GM12878 (cell line): ENCODE measurements around the gene SDCCAG8. TPM values are rescaled to one million over a fixed set of nuclear protein-coding genes. Genes with fewer than 3 reads are reported as not detected.

ENCODE experiments used
- ATAC-seq: fragments of 200-7000 bp; cut with Tn5 transposase; 3 replicates; pipeline ENCODE4 v1.9.1; 2020; ENCODE audit warnings: mild to moderate bottlenecking, moderate library complexity
- BruUV-seq: library from RNA; stranded (reverse); fragments of 400-500 nt; replicated peaks from 2 replicates; lab custom pipeline; 2021; lab: Mats Ljungman, UMichigan
- CTCF ChIA-PET: fragments of 300-600 bp; sonication (Branson Sonifier 250); formaldehyde crosslinking; extraction: SDS; loops from one replicate; lab custom pipeline; 2021; ENCODE audit warnings: inconsistent platforms; lab: Yijun Ruan, JAX
- POLR2A ChIA-PET: fragments of 350-600 bp; formaldehyde crosslinking; extraction: SDS; loops from one replicate; lab custom pipeline; 2021; ENCODE audit warnings: inconsistent platforms; lab: Charles Lee
- RAD21 ChIA-PET: fragments of 300-600 bp; sonication (Branson Sonifier 250); formaldehyde crosslinking; loops from one replicate; lab custom pipeline; 2023; ENCODE audit warnings: antibody characterized with exemption; ENCODE audit not compliant: unreplicated experiment; lab: Charles Lee
- SMC1A ChIA-PET: fragments of 300-600 bp; sonication (Branson Sonifier 250); formaldehyde crosslinking; loops from one replicate; lab custom pipeline; 2023; ENCODE audit not compliant: unreplicated experiment, uncharacterized antibody; lab: Charles Lee
- DNase-seq: peaks from one replicate; pipeline ENCODE4 v3.0.0-alpha.2; 2011; ENCODE audit warnings: low read depth, low spot score
- FAIRE-seq: peaks from 3 replicates; lab custom pipeline; 2011; peaks lifted over from hg19 to GRCh38; lab: Jason Lieb, UNC
- H2AFZ ChIP-seq: 2 replicates; pipeline ENCODE4 v1.6.0; 2011; ENCODE audit warnings: low read depth, low read length, control low read depth; ENCODE audit not compliant: control insufficient read depth
- H3K27ac ChIP-seq: 2 replicates; pipeline ENCODE4 v1.5.1; 2011; ENCODE audit warnings: control low read depth; ENCODE audit not compliant: control insufficient read depth, insufficient read depth
- H3K27me3 ChIP-seq, 2 experiments: replicated peaks in 1 of 2; 2 replicates each; pipeline versions ENCODE4 v1.6.0 to v1.6.1; 2011; ENCODE audit warnings: low read length in 1 of 2; ENCODE audit not compliant: control insufficient read depth in 2 of 2, insufficient read depth in 2 of 2
- H3K36me3 ChIP-seq, 2 experiments: 2 replicates each; pipeline ENCODE4 v1.5.1; 2011; ENCODE audit warnings: low read length in 1 of 2; ENCODE audit not compliant: control insufficient read depth in 2 of 2, insufficient read depth in 2 of 2
- H3K4me1 ChIP-seq: 2 replicates; pipeline ENCODE4 v1.6.1; 2011; ENCODE audit warnings: mild to moderate bottlenecking, low read length, moderate library complexity, mixed read lengths; ENCODE audit not compliant: control insufficient read depth, insufficient read depth
- H3K4me2 ChIP-seq: 2 replicates; pipeline ENCODE4 v1.6.0; 2011; ENCODE audit warnings: control low read depth; ENCODE audit not compliant: control insufficient read depth, insufficient read depth
- H3K4me3 ChIP-seq: fragments of 200-600 bp; sonication (generic); 2 replicates; pipeline ENCODE4 v1.5.1; 2016
- H3K79me2 ChIP-seq: 2 replicates; pipeline ENCODE4 v1.6.0; 2011; ENCODE audit warnings: low read length; ENCODE audit not compliant: control insufficient read depth, insufficient read depth
- H3K9ac ChIP-seq: 2 replicates; pipeline ENCODE4 v1.8.0; 2011; ENCODE audit warnings: low read length, control low read depth, mixed read lengths; ENCODE audit not compliant: control insufficient read depth, insufficient read depth
- H3K9me3 ChIP-seq: replicated peaks from 3 replicates; pipeline ENCODE4 v1.5.1; 2011; ENCODE audit warnings: mild to moderate bottlenecking, low read length; ENCODE audit not compliant: control insufficient read depth, insufficient read depth
- H4K20me1 ChIP-seq: 2 replicates; pipeline ENCODE4 v1.6.0; 2011; ENCODE audit not compliant: control insufficient read depth, insufficient read depth
- JUND ChIP-seq: IDR thresholded peaks from 2 replicates; pipeline ENCODE4 v1.6.1; 2012; ENCODE audit warnings: low read depth, mild to moderate bottlenecking, low read length, improper control_type of control experiment, moderate library complexity
- MEF2A ChIP-seq: IDR thresholded peaks from 2 replicates; pipeline ENCODE4 v1.6.1; 2011; ENCODE audit warnings: low read depth, mild to moderate bottlenecking, low read length, moderate library complexity; ENCODE audit not compliant: insufficient read depth
- NFXL1 ChIP-seq: fragments of 450-650 bp; IDR thresholded peaks from 2 replicates; pipeline ENCODE4 v1.6.1; 2017; ENCODE audit warnings: antibody characterized with exemption, mild to moderate bottlenecking, borderline replicate concordance
- NR2F1 ChIP-seq: fragments of 450-650 bp; conservative IDR thresholded peaks from 2 replicates; pipeline ENCODE4 v1.6.1; 2017; ENCODE audit warnings: mild to moderate bottlenecking
- SMAD1 ChIP-seq: fragments of 450-650 bp; IDR thresholded peaks from 2 replicates; pipeline ENCODE4 v1.6.1; 2018; ENCODE audit warnings: mild to moderate bottlenecking, low read depth; ENCODE audit not compliant: partially characterized antibody
- WGBS: methylation state at CpG from one replicate; pipeline ENCODE4 v1.1.6; 2016; ENCODE audit warnings: low lambda C conversion rate; ENCODE audit not compliant: insufficient replicate concordance, insufficient coverage; ENCODE audit errors: missing lambda C conversion rate; 5-methylcytosine and 5-hydroxymethylcytosine counted together
- in situ Hi-C: fragments of 300-500 bp; cut with MboI; formaldehyde crosslinking; loops from 9 replicates; pipeline ENCODE4 v1.14.3; 2018; ENCODE audit warnings: mixed read lengths
- intact Hi-C: fragments of 100-400 bp; cut with micrococcal nuclease; formaldehyde crosslinking; loops from one replicate; pipeline ENCODE4 v1.14.2; 2022; ENCODE audit not compliant: unreplicated experiment
- polyA plus RNA-seq, 11 experiments: library from polyadenylated mRNA; depleted of rRNA in 4 of 11; unstranded in 6 of 11; stranded (reverse) in 5 of 11; fragments of >200 nt; fragmentation: Nextera tagmentation in 4 of 11; fragmentation: Illumina TruSeq in 1 of 11; extraction: Ambion mirVana in 4 of 11; extraction: Trizol in 1 of 11; gene quantifications; 1 replicate in 1 of 11; 2 replicates in 10 of 11; pipeline versions ENCODE4 v1.2.1 to v1.2.3, GENCODE V29; 2011 to 2016; ENCODE audit warnings: inconsistent platforms in 2 of 11, missing spikeins in 2 of 11, low read depth in 1 of 11
- total RNA-seq, 4 experiments: library from RNA; depleted of rRNA in 3 of 4; stranded (reverse); fragments of >200 nt in 3 of 4; fragmentation: Illumina TruSeq in 1 of 4; extraction: Trizol in 1 of 4; gene quantifications; 2 replicates each; pipeline versions ENCODE4 v1.2.1 to v1.2.3, GENCODE V29; 2013 to 2021
- TF ChIP-seq, protein P1 (sequence below): IDR thresholded peaks from 2 replicates; pipeline ENCODE4 v1.6.1; 2011; ENCODE audit warnings: low read depth, low read length, improper control_type of control experiment, borderline replicate concordance
- TF ChIP-seq, protein P2 (sequence below): IDR thresholded peaks from 2 replicates; pipeline ENCODE4 v1.6.1; 2011; ENCODE audit warnings: low read depth, mild to moderate bottlenecking, low read length, moderate library complexity, borderline replicate concordance; ENCODE audit errors: extremely low read depth
- TF ChIP-seq, protein P3 (sequence below): fragments of 150-350 bp; IDR thresholded peaks from 2 replicates; pipeline ENCODE4 v1.6.1; 2016; ENCODE audit warnings: low read depth, low read length
- TF ChIP-seq, protein P4 (sequence below): fragments of 450-650 bp; formaldehyde crosslinking; IDR thresholded peaks from 2 replicates; pipeline ENCODE4 v1.4.0; 2022; ENCODE audit warnings: mild to moderate bottlenecking, moderate library complexity
- TF ChIP-seq, protein P5 (sequence below): fragments of 450-650 bp; formaldehyde crosslinking; IDR thresholded peaks from 2 replicates; pipeline ENCODE4 v1.5.0; 2022; ENCODE audit warnings: mild to moderate bottlenecking, missing genetic modification characterization

The SDCCAG8 gene
- total and polyA plus RNA-seq, 10 of the 15 experiments (the other 5 are each of a cell fraction or from before 2014, with no cell fraction given) = 15.0 to 25.6 (median 20.6) TPM

DNA sequence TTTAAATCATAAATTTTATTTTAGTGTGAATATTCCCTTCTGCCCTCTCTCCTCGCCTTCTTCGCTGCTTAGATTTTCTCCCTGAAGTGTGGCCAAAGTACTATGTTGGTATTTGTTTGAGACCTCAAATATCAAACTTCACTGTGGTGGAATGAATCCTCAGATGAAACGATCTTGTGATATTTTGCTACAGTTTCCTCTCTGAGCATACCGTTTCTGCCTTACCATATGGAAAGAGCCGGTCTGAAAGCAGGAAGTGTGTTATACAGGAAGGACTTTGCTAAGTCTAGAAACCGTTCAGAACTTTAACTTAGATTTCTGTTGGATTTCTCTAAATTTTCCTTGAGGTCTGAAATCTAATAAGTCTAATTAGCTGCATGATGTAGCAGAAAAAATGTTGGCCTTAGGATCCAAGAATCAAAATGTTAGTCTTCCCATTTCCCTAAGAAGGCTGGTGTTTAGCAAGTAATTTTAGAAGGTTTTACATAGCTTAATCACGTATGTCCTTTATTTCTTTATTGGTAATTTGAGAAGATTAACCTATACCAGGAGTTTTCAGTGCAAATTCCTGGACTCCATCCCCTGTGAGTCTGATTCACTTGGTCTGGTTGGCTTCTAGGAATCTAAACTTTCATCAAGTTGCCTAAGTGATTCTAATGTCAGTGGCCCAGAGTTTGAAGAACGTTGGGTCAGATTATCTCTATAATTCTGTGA lies 30.7 kb downstream of the SDCCAG8 start:
- RAD21 ChIA-PET = interaction anchor here (1.5 kb wide), 1 partner anchor 27 kb away, joined by 5 read pairs; no protein-coding TSS in a partner anchor
- Histone ChIP-seq H3K27ac (no peak overlapping the region), H3K9me3 (no peaks in the 10 kb centered on the region), H3K4me3 (no peak overlapping the region), H2AFZ (no peak overlapping the region), H3K79me2 (no peaks in the 10 kb centered on the region), H3K36me3 (peaks cover 0 to 5% of the 10 kb centered on the region in 2 experiments; a peak in 1 of 4 replicates), H3K9ac (no peak overlapping the region), H4K20me1 (no peaks in the 10 kb centered on the region), H3K4me1 (peaks cover 13% of the 10 kb centered on the region), H3K27me3 (no peaks in the 10 kb centered on the region), H3K4me2 (peak overlapping the region; percentile 33; the same call in 1 of the 2 replicates)
- in situ Hi-C loops (no loop called here), intact Hi-C loops (no loop called here)
- WGBS = 83% methylated on average over 8 of the region's 8 CpGs
- no TSS peak for BruUV-seq
- SMC1A ChIA-PET = interaction anchor here (1.0 to 3.1 kb wide), 2 partner anchors 27 to 70 kb away, joined by 3 to 12 read pairs; no protein-coding TSS in a partner anchor
- DNase-seq (no peak), ATAC-seq (no peak), FAIRE-seq (no peak)
- CTCF ChIA-PET = interaction anchor here (0.6 to 1.4 kb wide), 3 partner anchors 13 to 31 kb away, joined by 3 to 4 read pairs (median 3); partner anchors contain the start of gene SDCCAG8
- POLR2A ChIA-PET = interaction anchor here (0.6 to 0.7 kb wide), 2 partner anchors 13 to 352 kb away, joined by 3 read pairs; no protein-coding TSS in a partner anchor
- TF ChIP-seq, protein P1, sequence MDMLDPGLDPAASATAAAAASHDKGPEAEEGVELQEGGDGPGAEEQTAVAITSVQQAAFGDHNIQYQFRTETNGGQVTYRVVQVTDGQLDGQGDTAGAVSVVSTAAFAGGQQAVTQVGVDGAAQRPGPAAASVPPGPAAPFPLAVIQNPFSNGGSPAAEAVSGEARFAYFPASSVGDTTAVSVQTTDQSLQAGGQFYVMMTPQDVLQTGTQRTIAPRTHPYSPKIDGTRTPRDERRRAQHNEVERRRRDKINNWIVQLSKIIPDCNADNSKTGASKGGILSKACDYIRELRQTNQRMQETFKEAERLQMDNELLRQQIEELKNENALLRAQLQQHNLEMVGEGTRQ = no peak
- TF ChIP-seq, protein P2, sequence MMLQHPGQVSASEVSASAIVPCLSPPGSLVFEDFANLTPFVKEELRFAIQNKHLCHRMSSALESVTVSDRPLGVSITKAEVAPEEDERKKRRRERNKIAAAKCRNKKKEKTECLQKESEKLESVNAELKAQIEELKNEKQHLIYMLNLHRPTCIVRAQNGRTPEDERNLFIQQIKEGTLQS = no peak
- TF ChIP-seq NFXL1 = no peak
- TF ChIP-seq, protein P3, sequence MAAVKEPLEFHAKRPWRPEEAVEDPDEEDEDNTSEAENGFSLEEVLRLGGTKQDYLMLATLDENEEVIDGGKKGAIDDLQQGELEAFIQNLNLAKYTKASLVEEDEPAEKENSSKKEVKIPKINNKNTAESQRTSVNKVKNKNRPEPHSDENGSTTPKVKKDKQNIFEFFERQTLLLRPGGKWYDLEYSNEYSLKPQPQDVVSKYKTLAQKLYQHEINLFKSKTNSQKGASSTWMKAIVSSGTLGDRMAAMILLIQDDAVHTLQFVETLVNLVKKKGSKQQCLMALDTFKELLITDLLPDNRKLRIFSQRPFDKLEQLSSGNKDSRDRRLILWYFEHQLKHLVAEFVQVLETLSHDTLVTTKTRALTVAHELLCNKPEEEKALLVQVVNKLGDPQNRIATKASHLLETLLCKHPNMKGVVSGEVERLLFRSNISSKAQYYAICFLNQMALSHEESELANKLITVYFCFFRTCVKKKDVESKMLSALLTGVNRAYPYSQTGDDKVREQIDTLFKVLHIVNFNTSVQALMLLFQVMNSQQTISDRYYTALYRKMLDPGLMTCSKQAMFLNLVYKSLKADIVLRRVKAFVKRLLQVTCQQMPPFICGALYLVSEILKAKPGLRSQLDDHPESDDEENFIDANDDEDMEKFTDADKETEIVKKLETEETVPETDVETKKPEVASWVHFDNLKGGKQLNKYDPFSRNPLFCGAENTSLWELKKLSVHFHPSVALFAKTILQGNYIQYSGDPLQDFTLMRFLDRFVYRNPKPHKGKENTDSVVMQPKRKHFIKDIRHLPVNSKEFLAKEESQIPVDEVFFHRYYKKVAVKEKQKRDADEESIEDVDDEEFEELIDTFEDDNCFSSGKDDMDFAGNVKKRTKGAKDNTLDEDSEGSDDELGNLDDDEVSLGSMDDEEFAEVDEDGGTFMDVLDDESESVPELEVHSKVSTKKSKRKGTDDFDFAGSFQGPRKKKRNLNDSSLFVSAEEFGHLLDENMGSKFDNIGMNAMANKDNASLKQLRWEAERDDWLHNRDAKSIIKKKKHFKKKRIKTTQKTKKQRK = no peak
- no peak for TF ChIP-seq NR2F1
- TF ChIP-seq SMAD1 = no peak
- no peak for TF ChIP-seq MEF2A
- TF ChIP-seq JUND = no peak
- TF ChIP-seq, protein P4, sequence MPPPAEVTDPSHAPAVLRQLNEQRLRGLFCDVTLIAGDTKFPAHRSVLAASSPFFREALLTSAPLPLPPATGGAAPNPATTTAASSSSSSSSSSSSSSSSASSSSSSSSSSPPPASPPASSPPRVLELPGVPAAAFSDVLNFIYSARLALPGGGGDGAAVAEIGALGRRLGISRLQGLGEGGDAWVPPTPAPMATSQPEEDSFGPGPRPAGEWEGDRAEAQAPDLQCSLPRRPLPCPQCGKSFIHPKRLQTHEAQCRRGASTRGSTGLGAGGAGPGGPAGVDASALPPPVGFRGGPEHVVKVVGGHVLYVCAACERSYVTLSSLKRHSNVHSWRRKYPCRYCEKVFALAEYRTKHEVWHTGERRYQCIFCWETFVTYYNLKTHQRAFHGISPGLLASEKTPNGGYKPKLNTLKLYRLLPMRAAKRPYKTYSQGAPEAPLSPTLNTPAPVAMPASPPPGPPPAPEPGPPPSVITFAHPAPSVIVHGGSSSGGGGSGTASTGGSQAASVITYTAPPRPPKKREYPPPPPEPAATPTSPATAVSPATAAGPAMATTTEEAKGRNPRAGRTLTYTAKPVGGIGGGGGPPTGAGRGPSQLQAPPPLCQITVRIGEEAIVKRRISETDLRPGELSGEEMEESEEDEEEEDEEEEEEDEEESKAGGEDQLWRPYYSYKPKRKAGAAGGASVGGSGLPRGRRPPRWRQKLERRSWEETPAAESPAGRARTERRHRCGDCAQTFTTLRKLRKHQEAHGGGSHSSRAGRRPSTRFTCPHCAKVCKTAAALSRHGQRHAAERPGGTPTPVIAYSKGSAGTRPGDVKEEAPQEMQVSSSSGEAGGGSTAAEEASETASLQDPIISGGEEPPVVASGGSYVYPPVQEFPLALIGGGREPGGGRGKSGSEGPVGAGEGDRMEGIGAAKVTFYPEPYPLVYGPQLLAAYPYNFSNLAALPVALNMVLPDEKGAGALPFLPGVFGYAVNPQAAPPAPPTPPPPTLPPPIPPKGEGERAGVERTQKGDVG (CRISPR knock-in tag) = no peak
- TF ChIP-seq, protein P5, sequence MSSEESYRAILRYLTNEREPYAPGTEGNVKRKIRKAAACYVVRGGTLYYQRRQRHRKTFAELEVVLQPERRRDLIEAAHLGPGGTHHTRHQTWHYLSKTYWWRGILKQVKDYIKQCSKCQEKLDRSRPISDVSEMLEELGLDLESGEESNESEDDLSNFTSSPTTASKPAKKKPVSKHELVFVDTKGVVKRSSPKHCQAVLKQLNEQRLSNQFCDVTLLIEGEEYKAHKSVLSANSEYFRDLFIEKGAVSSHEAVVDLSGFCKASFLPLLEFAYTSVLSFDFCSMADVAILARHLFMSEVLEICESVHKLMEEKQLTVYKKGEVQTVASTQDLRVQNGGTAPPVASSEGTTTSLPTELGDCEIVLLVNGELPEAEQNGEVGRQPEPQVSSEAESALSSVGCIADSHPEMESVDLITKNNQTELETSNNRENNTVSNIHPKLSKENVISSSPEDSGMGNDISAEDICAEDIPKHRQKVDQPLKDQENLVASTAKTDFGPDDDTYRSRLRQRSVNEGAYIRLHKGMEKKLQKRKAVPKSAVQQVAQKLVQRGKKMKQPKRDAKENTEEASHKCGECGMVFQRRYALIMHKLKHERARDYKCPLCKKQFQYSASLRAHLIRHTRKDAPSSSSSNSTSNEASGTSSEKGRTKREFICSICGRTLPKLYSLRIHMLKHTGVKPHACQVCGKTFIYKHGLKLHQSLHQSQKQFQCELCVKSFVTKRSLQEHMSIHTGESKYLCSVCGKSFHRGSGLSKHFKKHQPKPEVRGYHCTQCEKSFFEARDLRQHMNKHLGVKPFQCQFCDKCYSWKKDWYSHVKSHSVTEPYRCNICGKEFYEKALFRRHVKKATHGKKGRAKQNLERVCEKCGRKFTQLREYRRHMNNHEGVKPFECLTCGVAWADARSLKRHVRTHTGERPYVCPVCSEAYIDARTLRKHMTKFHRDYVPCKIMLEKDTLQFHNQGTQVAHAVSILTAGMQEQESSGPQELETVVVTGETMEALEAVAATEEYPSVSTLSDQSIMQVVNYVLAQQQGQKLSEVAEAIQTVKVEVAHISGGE (CRISPR knock-in tag) = no peak
